Activated effector memory CD4-positive, alpha-beta T cell treated with Interleukin-2 at 50 U/mL for 16 hours (primary cell): ENCODE data around the gene MS4A18.

Experiments used
- DNase-seq: peaks from one replicate; pipeline ENCODE4 v3.0.0-alpha.2; 2020

The MS4A18 gene

GRCh38 chr11:60768202-60768601, 43.7 kb downstream of the MS4A18 start:
- DNase-seq = no peak

GRCh38 chr11:60769273-60769672, 44.8 kb downstream of the MS4A18 start:
- DNase-seq = no peak

GRCh38 chr11:60769811-60770210, 45.3 kb downstream of the MS4A18 start:
- DNase-seq = no peak

- no peak for DNase-seq
Observed at GRCh38 chr11:60771146-60771545, 46.6 kb downstream of the MS4A18 start.

GRCh38 chr11:60771879-60772525, 47.5 kb downstream of the MS4A18 start:
- no peak for DNase-seq

GRCh38 chr11:60772666-60773065, 48.1 kb downstream of the MS4A18 start:
- no peak for DNase-seq

GRCh38 chr11:60774726-60775125, 50.2 kb downstream of the MS4A18 start:
- no peak for DNase-seq

- DNase-seq = peak; percentile 61
Observed at GRCh38 chr11:60775420-60775961, 51.0 kb downstream of the MS4A18 start.

- no peak for DNase-seq
Observed at GRCh38 chr11:60776167-60776566, 51.6 kb downstream of the MS4A18 start.

- DNase-seq = no peak
Observed at GRCh38 chr11:60777106-60777505, 52.6 kb downstream of the MS4A18 start.

- DNase-seq = no peak
Observed at GRCh38 chr11:60777572-60777971, 53.1 kb downstream of the MS4A18 start.

GRCh38 chr11:60780065-60780464, 55.5 kb downstream of the MS4A18 start:
- DNase-seq = no peak

- no peak for DNase-seq
Observed at GRCh38 chr11:60780774-60781173, 56.3 kb downstream of the MS4A18 start.

GRCh38 chr11:60781286-60781980, 56.9 kb downstream of the MS4A18 start:
- DNase-seq = no peak

GRCh38 chr11:60781981-60782316, 57.4 kb downstream of the MS4A18 start:
- no peak for DNase-seq

- DNase-seq = no peak
Observed at GRCh38 chr11:60782393-60783140, 58.0 kb downstream of the MS4A18 start.

GRCh38 chr11:60783141-60783484, 58.6 kb downstream of the MS4A18 start:
- DNase-seq = no peak

GRCh38 chr11:60783911-60784310, 59.4 kb downstream of the MS4A18 start:
- no peak for DNase-seq

GRCh38 chr11:60785136-60785535, 60.6 kb downstream of the MS4A18 start, which contains the start of gene MS4A10:
Gene MS4A10, plus strand, starts transcription at chr11:60785333. Its CDS starts 5,003 bp downstream, at chr11:60790336.
- no peak for DNase-seq

GRCh38 chr11:60785806-60786361, 61.4 kb downstream of the MS4A18 start:
- no peak for DNase-seq

GRCh38 chr11:60786811-60787567, 62.5 kb downstream of the MS4A18 start:
- DNase-seq = no peak

GRCh38 chr11:60788401-60789125, 64.0 kb downstream of the MS4A18 start:
- DNase-seq = no peak
